GM18507 (cell line): Measurements from ENCODE around the gene ADCY2.

Experiments used
- DNase-seq: peaks from one replicate; pipeline ENCODE4 v3.0.0; 2011; ENCODE audit warnings: low read depth; ENCODE audit not compliant: insufficient read length; ENCODE audit errors: extremely low spot score
- FAIRE-seq: peaks from 2 replicates; lab custom pipeline; 2011; peaks lifted over from hg19 to GRCh38; lab: Jason Lieb, UNC

Gene ADCY2

GRCh38 chr5:7793895-7794294, 398.0 kb downstream of the ADCY2 start:
- FAIRE-seq (no peak), DNase-seq (no peak)

- DNase-seq (no peak), FAIRE-seq (no peak)
Measured at GRCh38 chr5:7794311-7794710, 398.4 kb downstream of the ADCY2 start.

- DNase-seq (no peak), FAIRE-seq (no peak)
Measured at GRCh38 chr5:7794823-7795222, 398.9 kb downstream of the ADCY2 start.

DNA sequence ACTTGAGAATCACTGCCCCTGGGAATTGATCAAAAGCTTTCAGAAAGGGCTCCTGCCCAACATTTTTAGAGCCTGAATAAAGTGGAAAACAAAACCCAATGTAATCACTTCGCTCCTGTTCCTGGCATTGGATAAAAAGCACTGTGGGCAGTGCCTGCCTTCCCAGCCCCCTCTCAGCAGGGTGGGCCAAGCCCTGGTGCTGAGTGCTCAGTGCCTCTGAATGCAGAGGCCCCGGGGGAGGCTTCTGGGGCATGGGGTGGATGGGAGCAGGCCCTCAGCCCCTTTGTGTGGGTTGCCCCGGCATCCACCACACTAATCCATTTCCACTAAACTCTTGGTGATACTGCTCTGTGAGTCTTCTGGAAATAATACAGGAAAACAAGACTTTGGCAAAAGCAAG, 399.4 kb downstream of the ADCY2 start:
- FAIRE-seq (no peak), DNase-seq (no peak)

DNA sequence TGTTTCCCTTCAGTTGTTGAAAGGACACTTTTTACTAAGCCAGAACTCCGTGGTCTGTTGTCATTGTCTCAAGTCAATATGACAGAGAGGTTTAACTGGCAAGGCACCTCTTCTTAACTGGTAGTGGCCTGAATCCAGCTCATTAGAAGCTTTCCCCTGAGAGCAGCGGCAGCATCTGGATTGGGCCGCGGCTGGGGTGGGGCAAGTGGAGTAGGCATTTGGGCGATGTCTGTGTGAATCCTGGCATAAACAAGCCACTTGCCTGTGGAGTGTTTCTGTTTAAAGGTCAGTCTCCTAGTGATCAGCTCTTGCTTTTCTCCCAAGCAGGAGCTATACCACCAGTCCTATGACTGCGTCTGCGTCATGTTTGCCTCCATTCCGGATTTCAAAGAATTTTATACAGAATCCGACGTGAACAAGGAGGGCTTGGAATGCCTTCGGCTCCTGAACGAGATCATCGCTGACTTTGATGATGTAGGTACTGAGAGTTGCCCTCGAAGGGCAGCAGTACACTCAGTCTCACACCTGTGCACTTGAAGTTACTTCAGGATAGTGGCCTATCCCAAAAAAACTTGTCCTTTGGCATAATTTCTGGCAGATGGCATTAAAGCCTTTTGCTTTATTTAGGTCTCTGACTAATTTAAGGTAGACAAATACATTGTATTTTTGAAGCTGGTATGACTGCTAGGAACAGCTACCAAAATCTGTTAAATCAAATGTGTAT, 406.1 kb downstream of the ADCY2 start:
- no peak for DNase-seq

DNA sequence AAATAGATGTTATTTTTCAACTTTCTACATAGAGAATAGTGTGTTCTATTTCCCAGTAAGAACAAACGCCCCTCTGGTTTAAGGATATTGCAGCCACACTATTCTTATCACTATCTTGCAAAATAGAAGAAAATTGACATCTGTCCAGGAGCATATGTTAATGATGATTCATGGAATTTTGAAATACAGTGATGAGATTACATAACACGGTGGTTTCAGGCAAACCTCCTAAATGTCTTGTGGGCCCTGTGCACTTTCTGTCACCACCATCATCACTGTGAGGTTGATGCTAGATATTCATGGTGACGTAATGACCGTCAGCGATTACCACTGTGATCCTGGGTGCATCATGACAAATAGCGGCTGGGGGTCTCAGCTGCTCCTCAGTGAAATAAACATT, 406.9 kb downstream of the ADCY2 start:
- FAIRE-seq (no peak), DNase-seq (no peak)

More for the DNA sequence above, 406.1 kb downstream of the ADCY2 start:
- FAIRE-seq, result no peak

- no peak for DNase-seq
- FAIRE-seq, result no peak
Measured at GRCh38 chr5:7803937-7804336, 408.0 kb downstream of the ADCY2 start.

DNA sequence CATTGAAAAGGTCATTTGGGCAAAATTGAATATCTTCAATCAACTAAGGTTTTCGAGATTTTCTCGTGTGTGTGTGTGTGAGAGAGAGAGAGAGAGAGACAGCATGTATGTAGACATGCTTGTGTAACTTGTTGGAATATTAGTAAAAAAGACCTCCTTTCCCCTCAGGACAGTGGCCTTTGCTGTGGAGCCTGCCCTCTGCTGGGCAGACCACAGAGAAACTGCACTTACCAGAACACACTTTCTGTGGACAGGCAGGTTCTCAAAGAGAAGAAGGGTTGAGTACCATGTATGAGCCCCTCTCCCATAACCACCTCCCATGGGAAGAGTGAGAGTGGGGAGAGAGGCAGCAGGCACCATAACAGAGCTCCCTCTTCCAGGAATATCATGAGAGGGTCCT, 409.4 kb downstream of the ADCY2 start:
- no peak for FAIRE-seq
- no peak for DNase-seq

DNA sequence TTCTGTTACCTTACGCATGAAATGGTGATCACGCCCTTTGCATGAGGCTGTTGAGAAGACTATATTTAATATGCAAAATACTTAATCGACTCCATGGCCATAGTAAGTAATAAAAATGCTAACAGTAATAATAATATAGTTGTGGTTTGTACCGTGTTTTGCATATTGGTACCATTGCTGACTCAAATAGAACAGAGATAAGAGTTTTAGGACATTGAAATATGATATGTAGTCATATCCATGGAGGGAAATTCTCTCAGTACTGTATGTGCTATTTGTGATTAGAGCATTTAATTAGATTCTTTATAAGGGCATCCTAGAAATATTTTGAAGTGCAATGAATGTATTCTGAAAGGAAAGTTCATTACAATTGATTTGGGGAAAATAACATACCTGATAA, 413.1 kb downstream of the ADCY2 start:
- DNase-seq, result no peak
- no peak for FAIRE-seq

GRCh38 chr5:7811715-7812114, 415.8 kb downstream of the ADCY2 start:
- no peak for DNase-seq
- FAIRE-seq, result no peak

- DNase-seq, result no peak
- FAIRE-seq, result no peak
Measured at GRCh38 chr5:7813007-7813406, 417.1 kb downstream of the ADCY2 start.

GRCh38 chr5:7813576-7813975, 417.6 kb downstream of the ADCY2 start:
- FAIRE-seq, result no peak

GRCh38 chr5:7814816-7815215, 418.9 kb downstream of the ADCY2 start:
- no peak for FAIRE-seq
- no peak for DNase-seq

More at GRCh38 chr5:7813576-7813975, 417.6 kb downstream of the ADCY2 start:
- no peak for DNase-seq

DNA sequence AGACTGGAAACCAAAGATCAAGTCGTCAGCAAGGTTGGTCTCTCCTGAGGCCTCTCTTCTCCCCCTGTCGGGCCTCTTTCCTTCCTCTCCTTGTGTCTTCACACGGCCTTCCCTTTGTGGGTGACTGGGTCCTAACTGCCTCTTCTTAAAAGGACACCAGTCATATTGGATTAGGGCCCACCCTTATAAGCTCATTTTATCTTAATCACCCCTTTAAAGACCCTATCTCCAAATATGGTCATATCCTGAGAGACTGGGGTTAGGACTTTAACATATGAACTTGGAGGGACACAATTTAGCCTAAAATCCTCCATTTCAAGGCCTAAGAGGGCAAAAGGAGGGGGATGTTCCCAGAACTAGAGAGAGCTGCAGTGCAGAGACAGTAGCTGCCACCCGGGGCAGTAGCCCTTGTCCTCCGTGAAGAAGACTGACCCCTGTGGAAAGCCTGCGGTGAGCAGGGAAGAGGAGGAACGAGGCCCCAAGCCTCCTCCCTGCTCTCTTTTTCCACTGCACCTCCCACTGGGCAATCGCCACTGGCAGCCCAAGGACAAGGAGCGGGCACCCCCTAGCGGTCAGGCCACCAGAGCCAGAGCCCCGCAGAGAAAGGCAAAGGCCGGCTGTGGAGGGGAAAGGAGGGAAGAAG, 420.1 kb downstream of the ADCY2 start:
- peak; percentile 80 for FAIRE-seq
- peak; percentile 54 for DNase-seq

DNA sequence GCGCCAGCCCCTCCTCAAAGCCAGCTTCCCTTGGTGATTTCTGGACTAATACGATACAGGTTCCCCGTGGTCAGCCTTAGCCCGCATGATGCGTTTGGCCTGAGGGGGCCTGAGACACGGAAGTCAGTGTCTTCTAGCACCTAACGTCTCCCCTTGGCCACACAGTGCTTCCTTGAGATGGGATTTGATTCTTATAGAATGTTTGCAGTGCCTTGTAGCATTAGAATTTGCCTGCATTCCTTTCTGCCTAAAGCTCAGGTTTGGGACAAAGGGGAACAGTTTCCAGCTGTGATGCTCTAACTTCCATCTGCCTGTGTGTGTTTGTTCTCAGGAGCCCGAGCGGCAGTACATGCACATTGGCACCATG, 420.6 kb downstream of the ADCY2 start:
- no peak for FAIRE-seq
- no peak for DNase-seq

DNA sequence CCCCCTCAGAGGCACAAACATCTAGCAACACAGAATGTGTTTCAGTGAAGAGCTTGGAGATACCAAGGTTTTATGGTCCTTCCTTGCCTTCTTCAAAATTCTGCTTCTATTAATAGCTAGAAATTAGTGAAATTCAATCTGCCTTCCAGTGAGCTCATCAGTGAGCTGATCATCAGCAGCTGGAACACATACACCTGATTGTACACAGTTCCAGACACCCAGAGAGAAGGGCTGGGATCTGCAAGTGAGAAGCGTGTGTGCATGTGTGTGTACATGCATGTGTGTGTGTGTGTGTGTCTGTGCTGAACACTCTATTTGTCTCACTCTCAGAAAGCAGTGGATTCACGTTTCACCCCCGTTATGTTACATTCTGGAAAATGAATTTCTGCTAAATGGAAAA, 426.5 kb downstream of the ADCY2 start:
- DNase-seq (no peak), FAIRE-seq (no peak)

GRCh38 chr5:7823594-7823993, 427.7 kb downstream of the ADCY2 start:
- DNase-seq (no peak), FAIRE-seq (no peak)

DNA sequence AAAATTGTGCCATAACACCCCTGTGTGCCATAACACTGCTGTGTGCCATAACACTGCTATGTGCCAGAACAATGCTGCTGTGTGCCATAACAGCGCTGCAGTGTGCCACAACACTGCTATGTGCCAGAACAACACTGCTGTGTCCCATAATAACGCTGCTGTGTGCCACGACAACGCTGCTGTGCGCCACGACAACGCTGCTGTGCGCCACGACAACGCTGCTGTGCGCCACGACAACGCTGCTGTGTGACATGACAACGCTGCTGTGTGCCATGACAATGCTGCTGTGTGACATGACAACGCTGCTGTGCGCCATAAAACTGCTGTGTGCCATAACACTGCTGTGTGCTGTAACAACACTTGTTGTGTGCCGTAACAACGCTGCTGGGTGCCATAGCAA, 429.1 kb downstream of the ADCY2 start:
- no peak for FAIRE-seq
- DNase-seq, result no peak

- no peak for FAIRE-seq
- DNase-seq, result no peak
Measured at GRCh38 chr5:7825630-7826029, 429.7 kb downstream of the ADCY2 start.

DNA sequence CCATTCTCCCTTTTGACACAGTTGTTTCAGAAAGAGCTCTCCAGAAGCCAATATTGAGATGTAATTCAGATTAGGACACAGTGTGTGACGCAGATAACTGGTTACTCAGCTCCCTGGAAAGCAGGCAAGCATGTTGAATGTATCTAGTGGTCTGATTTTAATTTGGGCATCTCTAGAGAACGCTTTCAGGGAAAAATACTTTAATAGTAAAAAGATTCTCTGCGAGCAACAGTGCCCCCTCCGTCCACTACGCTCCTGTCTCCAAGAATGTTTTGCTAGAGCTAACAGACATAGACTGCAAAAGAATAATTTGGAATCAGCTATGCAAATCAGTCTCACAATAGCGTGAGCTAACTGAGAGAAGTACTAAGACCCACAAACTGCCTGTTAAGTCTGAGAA, 431.7 kb downstream of the ADCY2 start:
- no peak for DNase-seq
- FAIRE-seq, result no peak

- FAIRE-seq (no peak), DNase-seq (no peak)
Measured at GRCh38 chr5:7828269-7828668, 432.3 kb downstream of the ADCY2 start.
